ENCODE data around the gene CAPRIN1.

GRCh38 chr11:34114471-34114870 lies 62.9 kb downstream of the CAPRIN1 start:
- TF ChIP-seq CTCF (conservative IDR thresholded peaks at IDR 0.05 in 1 of 2, IDR thresholded peaks at IDR 0.05 in 1 of 2; ENCODE audit: extremely low read depth in 1 of 2, insufficient read depth in 1 of 2, low read depth in 1 of 2, low read length in 2 of 2) (no peak), EZH2 (IDR thresholded peaks at IDR 0.05; ENCODE audit: borderline replicate concordance, low read length) (no peak)
